PFSK-1 (cell line): ENCODE measurements around the gene DICER1.

Experiments
- FOXP2 ChIP-seq: optimal IDR thresholded peaks from 2 replicates; pipeline ENCODE3; 2011; ENCODE audit warnings: borderline replicate concordance, control low read depth, inconsistent platforms; ENCODE audit not compliant: insufficient read depth; ENCODE audit errors: extremely low read length, extremely low read depth
- POLR2AphosphoS5 ChIP-seq: IDR thresholded peaks from 2 replicates; pipeline ENCODE4 v1.6.1; 2012; ENCODE audit warnings: low read depth, mild to moderate bottlenecking, control low read depth, low read length, moderate library complexity
- SIN3A ChIP-seq: IDR thresholded peaks from 2 replicates; pipeline ENCODE4 v1.6.1; 2012; ENCODE audit warnings: mild to moderate bottlenecking, low read length, moderate library complexity, borderline replicate concordance; ENCODE audit not compliant: insufficient read depth
- TAF1 ChIP-seq: IDR thresholded peaks from 2 replicates; pipeline ENCODE4 v1.6.1; 2012; ENCODE audit warnings: low read length, control low read depth, borderline replicate concordance; ENCODE audit not compliant: insufficient read depth
- TF ChIP-seq, protein P1 (sequence below), 2 experiments: IDR thresholded peaks; 2 replicates each; pipeline versions ENCODE4 v1.6.1 to v1.8.0; 2011 to 2012; ENCODE audit warnings: low read depth in 2 of 2, low read length in 2 of 2, control low read depth in 1 of 2, inconsistent platforms in 1 of 2, mild to moderate bottlenecking in 1 of 2, moderate library complexity in 1 of 2; ENCODE audit not compliant: insufficient read depth in 1 of 2

Gene DICER1

DNA sequence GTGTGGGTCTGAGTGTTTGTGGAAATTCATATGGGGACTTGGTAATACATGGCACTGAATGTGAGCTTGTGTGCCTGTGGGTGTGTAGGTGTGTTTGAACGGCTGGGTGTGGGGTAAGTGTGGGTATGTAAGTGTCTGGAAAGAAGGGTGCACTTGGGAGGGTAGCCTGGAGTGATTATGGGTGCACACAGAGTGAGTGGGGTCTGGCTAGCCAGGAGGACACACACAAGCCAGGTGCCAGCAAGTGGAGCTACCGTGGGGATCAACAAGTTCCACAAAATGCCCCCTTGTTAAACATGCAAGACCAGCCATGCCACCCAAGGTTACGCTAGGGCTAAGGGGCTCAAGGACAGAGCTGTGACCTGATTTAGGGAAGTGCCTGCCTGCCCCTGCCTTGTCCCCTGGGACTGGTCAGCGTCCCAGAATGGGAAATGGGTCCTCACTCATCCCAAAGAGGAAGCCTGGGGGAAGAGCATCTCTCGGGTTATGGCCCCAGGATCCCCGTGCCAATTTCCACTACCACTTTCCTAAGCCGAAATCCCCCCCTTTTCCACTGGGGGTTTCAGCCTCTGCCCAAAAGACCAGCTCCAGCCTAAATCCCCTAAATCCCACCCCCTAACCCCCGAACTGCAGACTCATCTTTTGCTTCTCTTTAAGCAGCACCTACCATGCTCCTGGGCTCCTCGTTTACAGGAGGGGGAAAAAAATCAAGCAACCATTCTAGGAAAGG is 118.6 kb downstream of the DICER1 start:
- no peak for TF ChIP-seq TAF1
- TF ChIP-seq SIN3A: no peak

DNA sequence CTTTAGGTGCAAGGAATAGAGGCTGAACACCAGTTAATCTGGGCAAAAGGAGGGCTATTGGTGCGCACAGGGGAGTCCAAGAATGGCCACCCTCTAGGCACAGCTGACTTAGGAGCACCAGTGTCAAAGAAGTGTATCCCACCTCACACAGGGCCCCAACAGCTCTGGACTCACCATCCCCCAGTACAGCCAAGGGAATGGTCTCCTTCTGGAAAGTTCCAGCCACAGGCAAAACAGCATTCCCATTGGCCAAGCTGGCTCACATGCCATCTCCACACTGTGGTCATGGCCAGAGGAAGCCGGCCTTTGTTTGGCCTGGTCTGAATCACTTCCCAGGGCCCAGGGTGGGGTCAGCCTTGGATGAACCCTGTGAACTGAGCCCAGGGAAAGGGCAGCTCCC is 120.1 kb downstream of the DICER1 start:
- TF ChIP-seq, protein P1, sequence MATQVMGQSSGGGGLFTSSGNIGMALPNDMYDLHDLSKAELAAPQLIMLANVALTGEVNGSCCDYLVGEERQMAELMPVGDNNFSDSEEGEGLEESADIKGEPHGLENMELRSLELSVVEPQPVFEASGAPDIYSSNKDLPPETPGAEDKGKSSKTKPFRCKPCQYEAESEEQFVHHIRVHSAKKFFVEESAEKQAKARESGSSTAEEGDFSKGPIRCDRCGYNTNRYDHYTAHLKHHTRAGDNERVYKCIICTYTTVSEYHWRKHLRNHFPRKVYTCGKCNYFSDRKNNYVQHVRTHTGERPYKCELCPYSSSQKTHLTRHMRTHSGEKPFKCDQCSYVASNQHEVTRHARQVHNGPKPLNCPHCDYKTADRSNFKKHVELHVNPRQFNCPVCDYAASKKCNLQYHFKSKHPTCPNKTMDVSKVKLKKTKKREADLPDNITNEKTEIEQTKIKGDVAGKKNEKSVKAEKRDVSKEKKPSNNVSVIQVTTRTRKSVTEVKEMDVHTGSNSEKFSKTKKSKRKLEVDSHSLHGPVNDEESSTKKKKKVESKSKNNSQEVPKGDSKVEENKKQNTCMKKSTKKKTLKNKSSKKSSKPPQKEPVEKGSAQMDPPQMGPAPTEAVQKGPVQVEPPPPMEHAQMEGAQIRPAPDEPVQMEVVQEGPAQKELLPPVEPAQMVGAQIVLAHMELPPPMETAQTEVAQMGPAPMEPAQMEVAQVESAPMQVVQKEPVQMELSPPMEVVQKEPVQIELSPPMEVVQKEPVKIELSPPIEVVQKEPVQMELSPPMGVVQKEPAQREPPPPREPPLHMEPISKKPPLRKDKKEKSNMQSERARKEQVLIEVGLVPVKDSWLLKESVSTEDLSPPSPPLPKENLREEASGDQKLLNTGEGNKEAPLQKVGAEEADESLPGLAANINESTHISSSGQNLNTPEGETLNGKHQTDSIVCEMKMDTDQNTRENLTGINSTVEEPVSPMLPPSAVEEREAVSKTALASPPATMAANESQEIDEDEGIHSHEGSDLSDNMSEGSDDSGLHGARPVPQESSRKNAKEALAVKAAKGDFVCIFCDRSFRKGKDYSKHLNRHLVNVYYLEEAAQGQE (IDR thresholded peaks at IDR 0.05; ENCODE audit: insufficient read depth in 1 of 2, low read depth in 2 of 2, low read length in 2 of 2): no peak
- TF ChIP-seq FOXP2 (no peak), SIN3A (no peak), POLR2AphosphoS5 (no peak)
